GM19193 (cell line): Measurements from ENCODE around the gene KIN.

Experiments
- POLR2A ChIP-seq: IDR thresholded peaks from 4 replicates; pipeline ENCODE4 v1.6.1; 2011; ENCODE audit not compliant: insufficient read depth, insufficient read length; ENCODE audit errors: extremely low read depth

The KIN gene

GRCh38 chr10:7787857-7788638 is at the start of gene KIN, which contains the start of gene ATP5F1C:
Gene KIN (minus strand): TSS chr10:7787993. CDS start chr10:7787933, 60 bp downstream.
Gene ATP5F1C (plus strand): TSS chr10:7788177. CDS start chr10:7788208, 31 bp downstream.
- TF ChIP-seq POLR2A, result peak; percentile 90

GRCh38 chr10:7836571-7836970 is 48.8 kb upstream of the KIN start:
- TF ChIP-seq POLR2A, result no peak

- no peak for TF ChIP-seq POLR2A
These were observed 46.5 kb upstream of the KIN start for GRCh38 chr10:7834262-7834661.

GRCh38 chr10:7833210-7833609 is 45.4 kb upstream of the KIN start:
- no peak for TF ChIP-seq POLR2A

- TF ChIP-seq POLR2A, result no peak
These were observed 44.3 kb upstream of the KIN start for GRCh38 chr10:7832060-7832459.

GRCh38 chr10:7829289-7829834 is 41.6 kb upstream of the KIN start:
- no peak for TF ChIP-seq POLR2A

- no peak for TF ChIP-seq POLR2A
These were observed 39.2 kb upstream of the KIN start for GRCh38 chr10:7826971-7827370.

- no peak for TF ChIP-seq POLR2A
These were observed 36.5 kb upstream of the KIN start for GRCh38 chr10:7824251-7824650.

- TF ChIP-seq POLR2A, result no peak
These were observed 31.3 kb upstream of the KIN start for GRCh38 chr10:7819121-7819460.

- peak; percentile 94 for TF ChIP-seq POLR2A
These were observed 30.7 kb upstream of the KIN start, which contains the start of gene TAF3 for GRCh38 chr10:7818295-7819120. Gene TAF3 (plus strand): TSS chr10:7818505. CDS start chr10:7818710, 205 bp downstream.

GRCh38 chr10:7817984-7818294 is 30.1 kb upstream of the KIN start:
- TF ChIP-seq POLR2A, result no peak

- TF ChIP-seq POLR2A, result no peak
These were observed 29.8 kb upstream of the KIN start for GRCh38 chr10:7817576-7817975.

- TF ChIP-seq POLR2A, result no peak
These were observed 25.7 kb upstream of the KIN start for GRCh38 chr10:7813481-7813880.

GRCh38 chr10:7811000-7811399 is 23.2 kb upstream of the KIN start:
- no peak for TF ChIP-seq POLR2A

- TF ChIP-seq POLR2A, result no peak
These were observed 22.6 kb upstream of the KIN start for GRCh38 chr10:7810443-7810842.

GRCh38 chr10:7808686-7809267 is 21.0 kb upstream of the KIN start:
- no peak for TF ChIP-seq POLR2A

GRCh38 chr10:7804741-7805140 is 16.9 kb upstream of the KIN start:
- TF ChIP-seq POLR2A, result no peak
